GM18867 (cell line): ENCODE results near the gene RTP1.
"Not testable (repeated sequence)": the region's sequence is repeated elsewhere in the genome, so short reads cannot be mapped to it uniquely, and the experiment has no call there.

ENCODE experiments used
- ATAC-seq: cut with Tn5 transposase; IDR thresholded peaks from one replicate; pipeline ENCODE4 v1.9.1; 2021; ENCODE audit warnings: mild to moderate bottlenecking, moderate library complexity; ENCODE audit not compliant: unreplicated experiment

RTP1 gene

GRCh38 chr3:187237741-187238140 lies 40.5 kb downstream of the RTP1 start:
- no peak for ATAC-seq

- ATAC-seq, result no peak
Measured at GRCh38 chr3:187238239-187238638, 41.0 kb downstream of the RTP1 start.

- ATAC-seq, result not testable (repeated sequence)
Measured at GRCh38 chr3:187238835-187239234, 41.5 kb downstream of the RTP1 start.

GRCh38 chr3:187242435-187242834 lies 45.1 kb downstream of the RTP1 start:
- no peak for ATAC-seq

GRCh38 chr3:187242900-187243299 lies 45.6 kb downstream of the RTP1 start:
- no peak for ATAC-seq

- no peak for ATAC-seq
Measured at GRCh38 chr3:187243933-187244524, 46.7 kb downstream of the RTP1 start.

- ATAC-seq, result no peak
Measured at GRCh38 chr3:187247398-187247797, 50.1 kb downstream of the RTP1 start.
